Endothelial cell of umbilical vein (primary cell): ENCODE data around the gene ANKH. TPM values are rescaled to one million over a fixed set of nuclear protein-coding genes. Genes with fewer than 3 reads are reported as not detected.

Source experiments
- BruUV-seq: library from RNA; stranded (reverse); fragments of 400-500 nt; replicated peaks from 2 replicates; lab custom pipeline; 2021; lab: Mats Ljungman, UMichigan
- CTCF ChIA-PET: fragments of 300-600, 350-600 bp; sonication (Branson Sonifier 250); formaldehyde crosslinking; loops from one replicate; lab custom pipeline; 2021; ENCODE audit warnings: antibody characterized with exemption, inconsistent platforms; lab: Charles Lee
- POLR2A ChIA-PET: fragments of 300-600, 350-600 bp; sonication (Branson Sonifier 250); formaldehyde crosslinking; loops from one replicate; lab custom pipeline; 2021; ENCODE audit warnings: antibody characterized with exemption, inconsistent platforms; lab: Charles Lee
- DNase-seq: peaks from one replicate; pipeline ENCODE4 v3.0.0-alpha.2; 2011; ENCODE audit warnings: low read depth, low spot score
- FAIRE-seq: peaks from 2 replicates; lab custom pipeline; 2011; peaks lifted over from hg19 to GRCh38; lab: Jason Lieb, UNC
- H2AFZ ChIP-seq: 2 replicates; pipeline ENCODE4 v1.6.0; 2012; ENCODE audit warnings: low read depth, low read length, control low read depth, inconsistent platforms
- H3K27ac ChIP-seq: 2 replicates; pipeline ENCODE4 v1.5.1; 2011; ENCODE audit warnings: low read depth, mild to moderate bottlenecking, control low read depth, low read length, moderate library complexity; ENCODE audit not compliant: insufficient read depth
- H3K27me3 ChIP-seq, 2 experiments: 2 replicates each; pipeline versions ENCODE4 v1.6.0 to v1.6.1; 2011; ENCODE audit warnings: low read length in 2 of 2, mixed read lengths in 1 of 2; ENCODE audit not compliant: control insufficient read depth in 2 of 2, insufficient read depth in 2 of 2
- H3K36me3 ChIP-seq, 2 experiments: 2 replicates in 1 of 2; 3 replicates in 1 of 2; pipeline ENCODE4 v1.5.1; 2011; ENCODE audit warnings: low read length in 2 of 2, mild to moderate bottlenecking in 1 of 2, moderate library complexity in 1 of 2; ENCODE audit not compliant: control insufficient read depth in 2 of 2, insufficient read depth in 2 of 2; ENCODE audit errors: extremely low read depth in 1 of 2
- H3K4me1 ChIP-seq: 3 replicates; pipeline ENCODE4 v1.5.1; 2011; ENCODE audit warnings: mild to moderate bottlenecking, low read length; ENCODE audit not compliant: control insufficient read depth, insufficient read depth; ENCODE audit errors: extremely low read depth
- H3K4me2 ChIP-seq: 2 replicates; pipeline ENCODE4 v1.6.1; 2011; ENCODE audit warnings: low read length, control low read depth, mixed read lengths; ENCODE audit not compliant: insufficient read depth
- H3K4me3 ChIP-seq, 3 experiments: fragments of 200-600 bp in 1 of 3; sonication (generic), shearing (Covaris generic) in 1 of 3; replicated peaks in 1 of 3; 2 replicates each; pipeline ENCODE4 v1.5.1; 2011 to 2016; ENCODE audit warnings: control low read depth in 3 of 3, low read length in 3 of 3, mild to moderate bottlenecking in 2 of 3, inconsistent platforms in 1 of 3, low read depth in 1 of 3, moderate library complexity in 1 of 3; ENCODE audit not compliant: insufficient read depth in 1 of 3
- H3K79me2 ChIP-seq: 2 replicates; pipeline ENCODE4 v1.6.0; 2012; ENCODE audit warnings: low read length, inconsistent platforms; ENCODE audit not compliant: control insufficient read depth, insufficient read depth
- H3K9ac ChIP-seq: replicated peaks from 2 replicates; pipeline ENCODE3; 2011; ENCODE audit warnings: low read length, control low read depth; ENCODE audit not compliant: insufficient read depth; ENCODE audit errors: extremely low read depth
- H3K9me1 ChIP-seq: replicated peaks from 3 replicates; pipeline ENCODE4 v1.6.0; 2011; ENCODE audit warnings: mild to moderate bottlenecking, low read length; ENCODE audit not compliant: control insufficient read depth, insufficient read depth; ENCODE audit errors: extremely low read depth
- H3K9me3 ChIP-seq: replicated peaks from 2 replicates; pipeline ENCODE4 v1.5.1; 2012; ENCODE audit warnings: low read length, inconsistent platforms; ENCODE audit not compliant: control insufficient read depth, insufficient read depth
- H4K20me1 ChIP-seq: replicated peaks from 2 replicates; pipeline ENCODE3; 2011; ENCODE audit warnings: mild to moderate bottlenecking, low read length; ENCODE audit not compliant: control insufficient read depth, insufficient read depth; ENCODE audit errors: extremely low read depth
- EZH2 ChIP-seq: IDR thresholded peaks from 2 replicates; pipeline ENCODE4 v1.6.1; 2012; ENCODE audit warnings: borderline replicate concordance, low read depth, mild to moderate bottlenecking, moderate library complexity, low read length, inconsistent platforms; ENCODE audit not compliant: severe bottlenecking
- FOS ChIP-seq: IDR thresholded peaks from 2 replicates; pipeline ENCODE4 v1.6.1; 2011; ENCODE audit warnings: mild to moderate bottlenecking, low read length, moderate library complexity, borderline replicate concordance; ENCODE audit not compliant: insufficient read depth
- GATA2 ChIP-seq: IDR thresholded peaks from 2 replicates; pipeline ENCODE4 v1.7.0; 2011; ENCODE audit warnings: low read depth, mild to moderate bottlenecking, moderate library complexity, mixed read lengths, low read length; ENCODE audit not compliant: insufficient read length, insufficient read depth
- JUN ChIP-seq: IDR thresholded peaks from 2 replicates; pipeline ENCODE4 v1.6.1; 2011; ENCODE audit warnings: borderline replicate concordance, low read depth; ENCODE audit not compliant: insufficient read length, insufficient read depth
- MYC ChIP-seq: IDR thresholded peaks from one replicate; pipeline ENCODE4 v1.6.1; 2011; ENCODE audit warnings: mild to moderate bottlenecking, low read depth, low read length
- POLR2A ChIP-seq: IDR thresholded peaks from 2 replicates; pipeline ENCODE4 v1.6.1; 2012; ENCODE audit warnings: low read depth, mild to moderate bottlenecking, control low read depth, low read length
- POLR2AphosphoS5 ChIP-seq: IDR thresholded peaks from 2 replicates; pipeline ENCODE4 v1.6.1; 2012; ENCODE audit warnings: low read depth, mild to moderate bottlenecking, control low read depth, low read length, moderate library complexity; ENCODE audit not compliant: insufficient read depth
- dilution Hi-C: fragments of 300-500 bp; cut with MboI; formaldehyde crosslinking; loops from one replicate; pipeline ENCODE4 v1.15.0; 2019; ENCODE audit warnings: low sequenced_read_pairs; ENCODE audit not compliant: extremely low pct_ligation_motif_present
- intact Hi-C: fragments of 100-400 bp; cut with micrococcal nuclease; formaldehyde crosslinking; loops from one replicate; pipeline ENCODE4 v1.10.0; 2022
- polyA plus RNA-seq, 4 experiments: library from polyadenylated mRNA; depleted of rRNA in 3 of 4; stranded (reverse) in 3 of 4; unstranded in 1 of 4; fragments of >200 nt; gene quantifications; 2 replicates each; pipeline versions ENCODE4 v1.2.1 to v1.2.3, GENCODE V29; 2011 to 2012; ENCODE audit warnings: missing spikeins in 1 of 4
- total RNA-seq: library from RNA; stranded (reverse); gene quantifications from 2 replicates; pipeline ENCODE4 v1.2.3, GENCODE V29; 2021
- TF ChIP-seq, protein P1 (sequence below), 2 donors: IDR thresholded peaks; 1 replicate in 1 of 2; 2 replicates in 1 of 2; pipeline ENCODE4 v1.5.1; 2011; ENCODE audit warnings: low read length in 2 of 2, mild to moderate bottlenecking in 2 of 2, moderate library complexity in 2 of 2, control low read depth in 1 of 2, inconsistent platforms in 1 of 2, low read depth in 1 of 2; ENCODE audit not compliant: insufficient read depth in 1 of 2; ENCODE audit errors: extremely low read depth in 1 of 2
- TF ChIP-seq, protein P2 (sequence below): IDR thresholded peaks from 2 replicates; pipeline ENCODE4 v1.6.1; 2011; ENCODE audit not compliant: insufficient read depth, insufficient read length

ANKH gene
- total and polyA plus RNA-seq, 2 donors (not counting 3 experiments of a cell fraction or from before 2014, with no cell fraction given), result 12.7 to 31.4 TPM

DNA sequence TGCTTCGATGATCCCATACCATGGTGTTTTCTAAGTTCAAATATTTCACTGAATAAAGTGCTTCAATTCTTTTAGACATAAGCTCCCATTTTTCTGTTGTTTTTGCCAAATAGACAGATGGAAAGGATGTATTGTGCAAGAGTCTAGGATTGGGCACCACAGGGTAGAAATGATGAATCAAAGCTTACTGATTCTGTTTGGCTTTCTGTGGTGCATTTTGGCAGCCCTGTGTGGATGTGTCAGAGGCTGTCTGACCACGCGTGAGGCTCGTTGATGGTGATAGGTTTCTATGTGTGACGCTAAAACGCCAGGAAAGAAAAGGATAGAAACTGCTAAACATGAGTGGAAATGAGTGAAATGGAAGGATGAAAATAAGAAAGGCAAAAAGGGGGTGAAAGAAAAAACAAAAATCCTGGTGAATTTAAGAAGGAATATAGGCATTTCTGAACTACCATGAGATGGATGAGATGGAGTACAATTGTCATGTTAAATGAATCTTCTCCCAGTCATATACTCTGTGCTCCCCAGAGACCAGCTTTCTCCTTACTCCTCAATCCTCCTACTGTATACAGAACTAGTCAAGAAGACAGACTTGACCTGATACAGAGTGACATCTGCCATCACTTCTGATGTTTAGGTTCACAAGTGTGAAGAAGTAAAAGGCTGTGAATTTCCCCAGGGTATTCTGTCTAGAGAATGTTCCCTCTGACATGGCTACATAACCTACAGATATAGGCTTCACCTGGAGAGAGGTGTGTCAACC is 54.4 kb downstream of the ANKH start:
- CTCF ChIA-PET, result no interaction called here
- FAIRE-seq, result peak; percentile 12

More for the DNA sequence above, 54.4 kb downstream of the ANKH start:
- POLR2A ChIA-PET, result interaction anchor here (0.7 kb wide), 1 partner anchor 127 kb away, joined by 10 read pairs; no protein-coding TSS in a partner anchor
- Histone ChIP-seq H3K36me3 (no peaks in the 10 kb centered on the region), H3K79me2 (peaks cover 2% of the 10 kb centered on the region), H3K9ac (no peak overlapping the region), H4K20me1 (no peaks in the 10 kb centered on the region), H3K4me1 (peaks cover 11% of the 10 kb centered on the region), H3K4me3 (no peak overlapping the region), H3K4me2 (no peak overlapping the region), H3K9me3 (no peaks in the 10 kb centered on the region), H3K9me1 (no peaks in the 10 kb centered on the region), H3K27me3 (no peaks in the 10 kb centered on the region), H3K27ac (no peak overlapping the region), H2AFZ (no peak overlapping the region)
- no peak for DNase-seq
- intact Hi-C loops, result no loop called here
- dilution Hi-C loops, result no loop called here
- TF ChIP-seq POLR2A (no peak), MYC (no peak), GATA2 (no peak), POLR2AphosphoS5 (no peak), FOS (no peak), EZH2 (no peak), JUN (no peak)
- TF ChIP-seq, protein P1, sequence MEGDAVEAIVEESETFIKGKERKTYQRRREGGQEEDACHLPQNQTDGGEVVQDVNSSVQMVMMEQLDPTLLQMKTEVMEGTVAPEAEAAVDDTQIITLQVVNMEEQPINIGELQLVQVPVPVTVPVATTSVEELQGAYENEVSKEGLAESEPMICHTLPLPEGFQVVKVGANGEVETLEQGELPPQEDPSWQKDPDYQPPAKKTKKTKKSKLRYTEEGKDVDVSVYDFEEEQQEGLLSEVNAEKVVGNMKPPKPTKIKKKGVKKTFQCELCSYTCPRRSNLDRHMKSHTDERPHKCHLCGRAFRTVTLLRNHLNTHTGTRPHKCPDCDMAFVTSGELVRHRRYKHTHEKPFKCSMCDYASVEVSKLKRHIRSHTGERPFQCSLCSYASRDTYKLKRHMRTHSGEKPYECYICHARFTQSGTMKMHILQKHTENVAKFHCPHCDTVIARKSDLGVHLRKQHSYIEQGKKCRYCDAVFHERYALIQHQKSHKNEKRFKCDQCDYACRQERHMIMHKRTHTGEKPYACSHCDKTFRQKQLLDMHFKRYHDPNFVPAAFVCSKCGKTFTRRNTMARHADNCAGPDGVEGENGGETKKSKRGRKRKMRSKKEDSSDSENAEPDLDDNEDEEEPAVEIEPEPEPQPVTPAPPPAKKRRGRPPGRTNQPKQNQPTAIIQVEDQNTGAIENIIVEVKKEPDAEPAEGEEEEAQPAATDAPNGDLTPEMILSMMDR (IDR thresholded peaks at IDR 0.05; ENCODE audit: extremely low read depth in 1 of 2, insufficient read depth in 1 of 2, low read depth in 1 of 2, low read length in 2 of 2), result no peak
- TF ChIP-seq, protein P2, sequence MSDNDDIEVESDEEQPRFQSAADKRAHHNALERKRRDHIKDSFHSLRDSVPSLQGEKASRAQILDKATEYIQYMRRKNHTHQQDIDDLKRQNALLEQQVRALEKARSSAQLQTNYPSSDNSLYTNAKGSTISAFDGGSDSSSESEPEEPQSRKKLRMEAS, result no peak
- no TSS peak for BruUV-seq
